AG09309 (cell line): ENCODE data around the gene BANK1.

Experiments used
- DNase-seq: peaks from one replicate; pipeline ENCODE4 v3.0.0-alpha.2; 2010; ENCODE audit warnings: low read depth
- H3K4me3 ChIP-seq: 2 replicates; pipeline ENCODE4 v1.5.1; 2011; ENCODE audit warnings: mild to moderate bottlenecking, low read depth, low read length, moderate library complexity; ENCODE audit not compliant: control insufficient read depth
- TF ChIP-seq, protein P1 (sequence below): IDR thresholded peaks from 2 replicates; pipeline ENCODE4 v1.5.1; 2011; ENCODE audit warnings: mild to moderate bottlenecking, low read depth, low read length, inconsistent platforms; ENCODE audit not compliant: insufficient read depth, control insufficient read depth; ENCODE audit errors: missing control alignments

The BANK1 gene

DNA sequence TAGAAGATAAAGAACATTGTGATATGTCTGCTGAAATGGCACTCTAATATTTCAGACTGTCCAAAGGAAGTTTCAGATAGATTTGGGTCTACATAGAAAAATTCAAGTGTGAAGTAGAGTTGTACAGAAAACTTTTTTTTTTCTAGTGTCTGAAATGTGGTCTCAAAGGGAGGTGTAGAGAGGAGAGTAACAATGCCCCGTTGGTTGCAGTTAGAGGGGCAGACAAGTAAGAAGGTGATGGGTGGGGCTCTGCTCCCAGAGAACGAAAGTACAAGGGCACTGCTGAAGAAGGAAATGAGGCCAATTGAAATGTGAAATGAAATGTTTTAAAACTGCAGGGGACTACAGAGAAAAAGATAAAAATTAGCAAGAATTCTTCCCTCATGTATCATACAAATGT lies 177.8 kb downstream of the BANK1 start:
- H3K4me3 ChIP-seq, result no peak overlapping the region
- no peak for DNase-seq
- TF ChIP-seq, protein P1, sequence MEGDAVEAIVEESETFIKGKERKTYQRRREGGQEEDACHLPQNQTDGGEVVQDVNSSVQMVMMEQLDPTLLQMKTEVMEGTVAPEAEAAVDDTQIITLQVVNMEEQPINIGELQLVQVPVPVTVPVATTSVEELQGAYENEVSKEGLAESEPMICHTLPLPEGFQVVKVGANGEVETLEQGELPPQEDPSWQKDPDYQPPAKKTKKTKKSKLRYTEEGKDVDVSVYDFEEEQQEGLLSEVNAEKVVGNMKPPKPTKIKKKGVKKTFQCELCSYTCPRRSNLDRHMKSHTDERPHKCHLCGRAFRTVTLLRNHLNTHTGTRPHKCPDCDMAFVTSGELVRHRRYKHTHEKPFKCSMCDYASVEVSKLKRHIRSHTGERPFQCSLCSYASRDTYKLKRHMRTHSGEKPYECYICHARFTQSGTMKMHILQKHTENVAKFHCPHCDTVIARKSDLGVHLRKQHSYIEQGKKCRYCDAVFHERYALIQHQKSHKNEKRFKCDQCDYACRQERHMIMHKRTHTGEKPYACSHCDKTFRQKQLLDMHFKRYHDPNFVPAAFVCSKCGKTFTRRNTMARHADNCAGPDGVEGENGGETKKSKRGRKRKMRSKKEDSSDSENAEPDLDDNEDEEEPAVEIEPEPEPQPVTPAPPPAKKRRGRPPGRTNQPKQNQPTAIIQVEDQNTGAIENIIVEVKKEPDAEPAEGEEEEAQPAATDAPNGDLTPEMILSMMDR, result no peak

DNA sequence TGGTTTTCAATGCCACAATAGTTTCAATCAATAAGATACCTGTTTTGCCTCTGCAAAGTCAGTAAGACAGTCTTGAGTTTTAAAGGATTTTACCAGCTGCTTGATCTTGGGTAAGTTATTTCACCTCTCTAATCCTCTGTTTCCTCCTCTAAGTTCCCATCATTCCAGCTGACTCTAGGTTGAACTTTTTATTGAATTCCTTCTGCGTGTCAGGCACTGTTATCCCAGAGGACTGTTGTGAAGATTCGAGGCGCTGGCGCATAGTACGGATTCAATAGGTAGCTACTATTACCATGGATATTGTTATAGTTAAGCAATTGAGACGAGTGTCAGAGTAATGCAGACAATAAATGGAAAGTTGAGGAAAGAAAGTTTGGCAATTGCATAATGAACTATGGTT lies 179.4 kb downstream of the BANK1 start:
- DNase-seq, result no peak
- TF ChIP-seq, protein P1, result no peak
- H3K4me3 ChIP-seq, result no peak overlapping the region

DNA sequence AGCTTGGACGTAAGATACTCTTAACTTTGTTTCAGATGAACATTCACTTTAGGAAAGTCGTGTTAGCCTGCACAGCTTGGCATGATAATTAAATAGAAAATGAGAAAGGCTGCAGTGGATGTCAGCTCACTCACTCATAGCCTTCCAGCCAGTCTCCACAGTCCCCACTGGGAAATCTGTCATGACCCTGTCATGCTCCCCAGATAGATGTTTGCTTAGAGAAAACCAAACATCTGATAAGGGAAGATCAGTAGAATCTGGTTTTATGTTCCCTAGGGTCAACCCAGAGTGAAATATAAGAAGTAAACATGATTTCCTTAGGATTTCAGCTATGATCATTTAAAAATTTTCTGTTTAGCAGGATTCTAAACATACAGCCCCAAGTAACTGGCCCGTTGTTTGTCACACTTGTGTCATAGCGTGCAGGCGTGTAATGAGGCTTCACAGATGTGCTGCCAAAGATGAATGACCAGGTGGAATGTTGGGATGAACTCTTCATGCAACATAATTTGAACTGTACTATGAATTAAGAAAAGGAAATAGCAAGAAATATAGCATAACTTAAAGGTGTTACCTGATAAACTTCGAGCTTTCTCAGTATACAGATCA lies 180.1 kb downstream of the BANK1 start:
- no peak for DNase-seq
- no peak overlapping the region for H3K4me3 ChIP-seq
- TF ChIP-seq, protein P1, result no peak

DNA sequence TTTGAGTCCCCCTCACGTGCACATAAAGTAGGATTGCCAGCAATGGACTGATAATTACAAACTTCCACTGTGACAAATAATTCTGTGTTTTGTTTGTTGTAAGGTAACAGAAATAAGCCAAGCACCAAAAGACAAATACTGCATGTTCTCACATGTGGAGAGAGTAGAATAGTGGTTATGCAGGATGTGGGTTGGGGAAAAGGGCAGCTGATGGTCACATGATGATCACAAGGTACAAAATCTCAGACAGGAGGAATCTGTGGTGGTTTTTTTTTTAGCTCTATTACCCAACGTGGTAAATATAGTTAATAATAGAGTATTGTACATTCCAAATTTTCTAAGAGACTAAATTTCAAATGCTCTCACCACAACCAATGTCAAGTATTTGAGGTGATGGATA lies 182.3 kb downstream of the BANK1 start:
- no peak overlapping the region for H3K4me3 ChIP-seq
- no peak for DNase-seq
- TF ChIP-seq, protein P1, result no peak

DNA sequence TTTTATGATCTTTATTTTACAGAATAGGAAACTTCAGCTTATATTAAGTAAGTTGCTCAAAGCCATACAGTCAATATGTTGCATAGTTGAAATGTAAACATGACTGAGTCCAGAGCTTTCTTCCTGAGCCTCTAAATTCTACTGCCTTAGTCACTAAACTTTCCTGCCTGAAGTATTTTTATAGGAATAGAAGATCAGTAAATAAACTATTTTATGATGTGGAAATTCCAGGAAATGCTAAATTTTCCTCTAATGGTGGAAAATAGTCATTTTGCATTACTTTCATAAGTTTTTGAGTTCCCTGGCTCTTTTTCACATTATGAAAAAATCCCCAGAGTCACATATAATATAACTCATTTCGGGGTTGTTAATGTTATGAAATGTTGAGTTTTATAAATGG lies 182.8 kb downstream of the BANK1 start:
- no peak for DNase-seq
- TF ChIP-seq, protein P1, result no peak

DNA sequence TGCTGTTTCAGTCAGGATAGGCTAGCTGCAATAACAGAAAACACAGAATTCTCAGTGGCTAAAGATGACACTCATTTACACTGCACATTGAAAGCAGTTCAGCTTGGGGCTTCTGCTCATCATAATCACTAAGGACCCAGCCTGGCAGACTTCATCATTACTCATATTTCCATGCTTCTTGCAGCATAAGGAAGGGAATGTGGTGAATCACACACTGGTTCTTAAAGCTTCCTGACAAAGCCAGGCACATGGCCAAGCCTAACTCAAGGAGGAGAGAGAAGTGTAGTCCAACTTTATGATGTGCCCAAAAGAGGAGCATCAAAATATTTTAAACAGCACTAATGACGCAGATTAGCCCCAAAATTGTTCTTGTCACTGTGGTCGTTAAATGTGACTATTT lies 186.5 kb downstream of the BANK1 start:
- TF ChIP-seq, protein P1, result no peak
- DNase-seq, result peak; percentile 97

More for the DNA sequence above, 182.8 kb downstream of the BANK1 start:
- no peak overlapping the region for H3K4me3 ChIP-seq

DNA sequence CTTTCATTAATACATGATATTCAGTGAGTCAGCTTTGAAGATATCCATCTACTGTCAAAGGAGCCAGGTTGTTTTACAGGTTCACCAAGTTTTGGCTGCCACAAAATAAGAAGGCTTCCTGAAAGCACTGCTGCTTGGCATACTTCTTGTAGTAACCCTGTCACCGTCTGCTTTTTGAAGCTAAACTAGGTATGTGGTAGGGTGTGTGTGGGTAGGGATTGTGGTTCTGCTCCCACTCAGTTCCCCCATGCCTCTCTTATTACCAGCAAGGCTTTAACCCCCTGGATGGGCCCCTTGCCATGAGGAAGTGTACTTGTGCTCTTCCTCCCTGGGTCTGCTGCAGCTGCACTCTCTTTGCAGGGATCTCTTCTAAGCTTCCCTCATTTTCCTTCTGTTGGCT lies 191.2 kb downstream of the BANK1 start:
- no peak for DNase-seq
- no peak overlapping the region for H3K4me3 ChIP-seq
- TF ChIP-seq, protein P1, result no peak

More for the DNA sequence above, 186.5 kb downstream of the BANK1 start:
- H3K4me3 ChIP-seq, result no peak overlapping the region
